HepG2 (cell line): ENCODE measurements around the gene B4GALT5. TPM values are rescaled to one million over a fixed set of nuclear protein-coding genes. Genes with fewer than 3 reads are reported as not detected.

Source experiments
- BORCS8-MEF2B ChIP-seq: sonication (generic); formaldehyde crosslinking; IDR thresholded peaks from 2 replicates; pipeline ENCODE4 v1.8.0; 2022; ENCODE audit warnings: mild to moderate bottlenecking, missing genetic modification reagents
- CREB3 ChIP-seq: sonication (generic); formaldehyde crosslinking; IDR thresholded peaks from 2 replicates; pipeline ENCODE4 v1.5.0; 2020; ENCODE audit warnings: missing genetic modification reagents
- FOXA3 ChIP-seq: IDR thresholded peaks from 2 replicates; pipeline ENCODE4 v1.6.1; 2016; ENCODE audit warnings: missing genetic modification reagents, missing compliant biosample characterization
- GATA4 ChIP-seq: sonication (generic); IDR thresholded peaks from 2 replicates; pipeline ENCODE4 v1.6.1; 2016; ENCODE audit warnings: antibody characterized with exemption, low read depth, borderline replicate concordance
- MAFK ChIP-seq, 2 experiments: IDR thresholded peaks in 1 of 2; conservative IDR thresholded peaks in 1 of 2; 2 replicates each; pipeline ENCODE4 v1.6.1; 2011; ENCODE audit warnings: improper control_type of control experiment in 2 of 2, low read length in 2 of 2
- MXI1 ChIP-seq: IDR thresholded peaks from 3 replicates; pipeline ENCODE4 v1.6.1; 2012; ENCODE audit warnings: low read depth, low read length, inconsistent platforms, borderline replicate concordance
- RAD51 ChIP-seq: fragments of 450-650 bp; IDR thresholded peaks from 2 replicates; pipeline ENCODE4 v1.6.1; 2016; ENCODE audit warnings: borderline replicate concordance
- RBFOX2 ChIP-seq: fragments of 200-400 bp; formaldehyde crosslinking; IDR thresholded peaks from 2 replicates; pipeline ENCODE4 v1.6.1; 2017; ENCODE audit warnings: low read depth, mild to moderate bottlenecking, low read length
- SIX4 ChIP-seq: sonication (generic); formaldehyde crosslinking; IDR thresholded peaks from 2 replicates; pipeline ENCODE4 v1.4.0; 2020; ENCODE audit warnings: missing genetic modification reagents
- SNAI1 ChIP-seq: sonication (generic); formaldehyde crosslinking; IDR thresholded peaks from 2 replicates; pipeline ENCODE4 v1.5.0; 2020; ENCODE audit warnings: mild to moderate bottlenecking, missing genetic modification reagents, borderline replicate concordance
- SSRP1 ChIP-seq: IDR thresholded peaks from 2 replicates; pipeline ENCODE4 v1.6.1; 2016; ENCODE audit warnings: control low read depth
- STAG1 ChIP-seq: sonication (generic); formaldehyde crosslinking; IDR thresholded peaks from 2 replicates; pipeline ENCODE4 v1.4.0; 2020; ENCODE audit warnings: missing genetic modification reagents
- THYN1 ChIP-seq: sonication (generic); formaldehyde crosslinking; IDR thresholded peaks from 2 replicates; pipeline ENCODE4 v1.8.1; 2023; ENCODE audit warnings: low read depth, mild to moderate bottlenecking, moderate library complexity, missing genetic modification reagents, borderline replicate concordance
- TOE1 ChIP-seq: sonication (generic); formaldehyde crosslinking; IDR thresholded peaks from 2 replicates; pipeline ENCODE4 v1.4.0; 2020; ENCODE audit warnings: mild to moderate bottlenecking, missing genetic modification reagents
- ZBTB44 ChIP-seq: sonication (generic); formaldehyde crosslinking; IDR thresholded peaks from 2 replicates; pipeline ENCODE4 v1.4.0; 2020; ENCODE audit warnings: missing genetic modification reagents
- ZEB1 ChIP-seq: IDR thresholded peaks from 2 replicates; pipeline ENCODE4 v1.6.1; 2012; ENCODE audit warnings: mild to moderate bottlenecking, low read depth, inconsistent platforms; ENCODE audit not compliant: insufficient replicate concordance
- ZNF333 ChIP-seq: sonication (generic); formaldehyde crosslinking; IDR thresholded peaks from 2 replicates; pipeline ENCODE4 v1.4.0; 2020; ENCODE audit warnings: mild to moderate bottlenecking, missing genetic modification reagents, borderline replicate concordance
- ZNF350 ChIP-seq: sonication (generic); formaldehyde crosslinking; IDR thresholded peaks from 2 replicates; pipeline ENCODE4 v1.4.0; 2020; ENCODE audit warnings: mild to moderate bottlenecking, low read depth, missing genetic modification reagents, borderline replicate concordance
- ZNF367 ChIP-seq: sonication (generic); formaldehyde crosslinking; IDR thresholded peaks from 2 replicates; pipeline ENCODE4 v1.4.0; 2020; ENCODE audit warnings: missing genetic modification reagents, borderline replicate concordance
- ZNF430 ChIP-seq: sonication (generic); formaldehyde crosslinking; IDR thresholded peaks from 2 replicates; pipeline ENCODE4 v1.9.0; 2021; ENCODE audit warnings: mild to moderate bottlenecking, missing genetic modification reagents
- ZNF549 ChIP-seq: sonication (generic); formaldehyde crosslinking; IDR thresholded peaks from 2 replicates; pipeline ENCODE4 v1.5.0; 2020; ENCODE audit warnings: missing genetic modification reagents
- ZNF615 ChIP-seq: sonication (generic); formaldehyde crosslinking; IDR thresholded peaks from 2 replicates; pipeline ENCODE4 v1.5.0; 2020; ENCODE audit warnings: mild to moderate bottlenecking, missing genetic modification reagents, borderline replicate concordance
- ZNF704 ChIP-seq: sonication (generic); formaldehyde crosslinking; IDR thresholded peaks from 2 replicates; pipeline ENCODE4 v1.8.1; 2023; ENCODE audit warnings: mild to moderate bottlenecking, inconsistent platforms, moderate library complexity, missing genetic modification reagents, borderline replicate concordance
- ZNF761 ChIP-seq: sonication (generic); formaldehyde crosslinking; conservative IDR thresholded peaks from 2 replicates; pipeline ENCODE4 v1.4.0; 2020; ENCODE audit warnings: mild to moderate bottlenecking, missing genetic modification reagents
- ZSCAN20 ChIP-seq: sonication (generic); formaldehyde crosslinking; IDR thresholded peaks from 2 replicates; pipeline ENCODE4 v1.4.0; 2020; ENCODE audit warnings: missing genetic modification reagents, mild to moderate bottlenecking, borderline replicate concordance
- ZSCAN30 ChIP-seq: sonication (generic); formaldehyde crosslinking; IDR thresholded peaks from 2 replicates; pipeline ENCODE4 v1.5.0; 2020; ENCODE audit warnings: mild to moderate bottlenecking, missing genetic modification reagents
- ZSCAN9 ChIP-seq: IDR thresholded peaks from 2 replicates; pipeline ENCODE4 v1.6.1; 2016; ENCODE audit warnings: borderline replicate concordance
- polyA plus RNA-seq, 8 experiments: library from polyadenylated mRNA; depleted of rRNA in 3 of 8; stranded (reverse) in 7 of 8; unstranded in 1 of 8; fragments of >200 nt; fragmentation: Illumina TruSeq in 4 of 8; extraction: Trizol in 4 of 8; gene quantifications; 2 replicates each; pipeline versions ENCODE4 v1.2.1 to v1.2.3, GENCODE V29; 2011 to 2016; ENCODE audit warnings: low read depth in 4 of 8, missing spikeins in 1 of 8, mixed read lengths in 1 of 8; ENCODE audit not compliant: insufficient read depth in 1 of 8
- total RNA-seq, 5 experiments: library from RNA; depleted of rRNA; stranded (reverse); fragments of >200 nt; fragmentation: Illumina TruSeq; extraction: Trizol; gene quantifications; 2 replicates each; pipeline ENCODE4 v1.2.3, GENCODE V29; 2016; ENCODE audit warnings: low read depth in 1 of 5

B4GALT5 gene
- total and polyA plus RNA-seq, 2 of the 13 experiments (the other 11 are each of a cell fraction or from before 2014, with no cell fraction given): 27.3 to 30.9 TPM

GRCh38 chr20:49674383-49675352 is 39.0 kb downstream of the B4GALT5 start (continued):
- TF ChIP-seq ZNF350 (CRISPR knock-in tag) (peak; percentile 65; the same call in 1 of the 2 replicates), ZNF430 (CRISPR knock-in tag) (0 out of 2 replicates have a peak, but pooled peaks have one; percentile 8), SNAI1 (CRISPR knock-in tag) (no peak; the same call in 1 of the 2 replicates), BORCS8-MEF2B (CRISPR knock-in tag) (no peak), ZSCAN9 (CRISPR knock-in tag) (peak; percentile 81; the same call in 1 of the 2 replicates), RAD51 (no peak), ZBTB44 (CRISPR knock-in tag) (no peak), RBFOX2 (no peak), ZSCAN20 (CRISPR knock-in tag) (no peak), THYN1 (CRISPR knock-in tag) (no peak), SIX4 (CRISPR knock-in tag) (no peak), ZNF761 (CRISPR knock-in tag) (no peak), CREB3 (CRISPR knock-in tag) (0 out of 2 replicates have a peak, but pooled peaks have one; percentile 24), ZNF549 (no peak), ZNF333 (CRISPR knock-in tag) (no peak), SSRP1 (CRISPR knock-in tag) (peak; percentile 80; the same call in 1 of the 2 replicates), GATA4 (peak; percentile 24; the same call in 1 of the 2 replicates), ZNF704 (CRISPR knock-in tag) (no peak), FOXA3 (CRISPR knock-in tag) (peak; percentile 27; the same call in 1 of the 2 replicates), ZEB1 (peak; percentile 83), MXI1 (peak; percentile 32; the same call in 1 of the 3 replicates), ZSCAN30 (CRISPR knock-in tag) (no peak), MAFK (conservative IDR thresholded peaks at IDR 0.05 in 1 of 2, IDR thresholded peaks at IDR 0.05 in 1 of 2; ENCODE audit: low read length in 2 of 2) (0 out of 4 replicates have a peak, but pooled peaks of 1 of the 2 experiments have one; percentile 10), ZNF367 (CRISPR knock-in tag) (no peak), ZNF615 (no peak), STAG1 (CRISPR knock-in tag) (peak; percentile 62), TOE1 (CRISPR knock-in tag) (no peak)
